Activated T-cell treated with anti-CD3 and anti-CD28 coated beads, Interleukin-2, amount 50 U/mL, for 72 hours (primary cell): ENCODE results near the gene NAXD. TPM values are rescaled to one million over a fixed set of nuclear protein-coding genes. Genes with fewer than 3 reads are reported as not detected.

ENCODE experiments used
- ATAC-seq, 2 donors: fragments of 150-1000 bp; cut with Tn5 transposase; replicated peaks in 1 of 2; 2 replicates each; pipeline ENCODE4 v1.10.0; 2021; ENCODE audit warnings: moderate library complexity in 2 of 2, mild to moderate bottlenecking in 1 of 2
- DNase-seq, 2 donors: peaks; one replicate each; pipeline ENCODE4 v3.0.0; 2021 to 2022; ENCODE audit warnings: mixed read lengths in 1 of 2
- H3K27ac Mint-ChIP-seq: one replicate; pipeline ENCODE4 v1.8.0; 2022; ENCODE audit warnings: mild to moderate bottlenecking, moderate library complexity, mixed read lengths
- H3K27me3 Mint-ChIP-seq: one replicate; pipeline ENCODE4 v1.8.0; 2022; ENCODE audit warnings: low read depth, mixed read lengths
- H3K36me3 Mint-ChIP-seq, 2 donors: one replicate each; pipeline ENCODE4 v1.8.0; 2022; ENCODE audit warnings: mixed read lengths in 2 of 2, mild to moderate bottlenecking in 1 of 2; ENCODE audit not compliant: insufficient read depth in 2 of 2
- H3K4me1 Mint-ChIP-seq: one replicate; pipeline ENCODE4 v1.8.0; 2022; ENCODE audit warnings: low read depth, mixed read lengths
- H3K4me3 Mint-ChIP-seq, 2 donors: one replicate each; pipeline ENCODE4 v1.8.0; 2022; ENCODE audit warnings: mild to moderate bottlenecking in 2 of 2, mixed read lengths in 2 of 2, moderate library complexity in 2 of 2
- H3K9me3 Mint-ChIP-seq, 2 donors: one replicate each; pipeline ENCODE4 v1.8.0; 2022; ENCODE audit warnings: mixed read lengths in 2 of 2
- total RNA-seq, 2 donors: library from RNA; stranded (reverse); gene quantifications; one replicate each; pipeline ENCODE4 v1.2.3, GENCODE V29; 2022

Gene NAXD
- total RNA-seq, 2 donors from 2014 or later: 27.4 to 29.4 TPM

DNA sequence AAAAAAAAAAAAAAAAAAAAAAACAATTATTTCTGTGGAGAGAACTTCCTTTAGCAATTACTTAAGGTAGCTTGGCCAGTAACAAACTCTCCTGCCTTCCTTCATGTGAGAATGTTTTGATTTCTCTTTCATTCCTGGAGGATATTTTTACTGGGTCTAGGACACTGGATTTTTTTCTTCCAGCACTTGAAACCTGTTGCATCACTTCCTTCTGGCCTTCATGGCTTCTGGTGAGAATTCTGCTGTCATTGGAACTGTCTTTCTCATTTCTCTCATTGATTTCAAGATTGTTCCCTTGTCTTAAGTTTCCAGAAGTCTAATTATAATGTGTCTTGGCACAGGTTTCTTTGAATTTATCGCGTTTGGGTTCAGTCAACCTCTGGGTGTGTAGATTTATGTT lies 34.5 kb upstream of the NAXD start:
- no peak overlapping the region for H3K4me3 Mint-ChIP-seq
- ATAC-seq (no peak), DNase-seq (no peak)
- H3K27ac Mint-ChIP-seq: no peak overlapping the region
- H3K36me3 Mint-ChIP-seq: no peaks in the 10 kb centered on the region
- H3K9me3 Mint-ChIP-seq: no peaks in the 10 kb centered on the region
- peaks cover 12% of the 10 kb centered on the region for H3K4me1 Mint-ChIP-seq
- peaks cover 62% of the 10 kb centered on the region for H3K27me3 Mint-ChIP-seq

GRCh38 chr13:110581506-110582185 lies 33.7 kb upstream of the NAXD start:
- ATAC-seq: no peak
- peaks cover 57% of the 10 kb centered on the region for H3K27me3 Mint-ChIP-seq
- peaks cover 7% of the 10 kb centered on the region for H3K4me1 Mint-ChIP-seq

DNA sequence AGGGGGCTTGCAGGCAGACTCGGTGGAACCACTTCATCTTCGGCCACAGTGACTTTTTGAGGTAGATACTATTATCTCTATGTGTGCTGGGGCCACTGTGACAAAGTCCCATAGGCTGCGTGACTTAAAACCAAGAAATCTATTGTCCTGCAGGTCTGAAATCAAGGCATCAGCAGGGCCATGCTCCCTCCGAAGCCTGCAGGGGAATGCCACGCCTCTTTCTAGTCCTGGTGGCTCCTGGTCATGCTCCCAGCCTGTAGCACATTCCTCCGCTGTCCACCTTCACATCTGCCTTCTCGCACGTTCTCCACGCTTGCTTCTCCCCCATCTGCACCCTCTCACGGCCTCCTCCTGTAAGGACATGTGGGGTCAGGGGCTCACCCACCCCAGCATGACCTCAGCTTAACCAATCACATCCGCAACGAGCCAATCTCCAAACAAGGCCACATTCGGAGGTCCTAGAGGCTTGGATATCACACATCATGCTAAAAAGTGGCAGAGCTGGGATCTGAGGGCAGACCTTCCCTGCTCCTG lies 32.9 kb upstream of the NAXD start:
- H3K27me3 Mint-ChIP-seq: peaks cover 49% of the 10 kb centered on the region
- H3K4me3 Mint-ChIP-seq: no peak overlapping the region
- no peaks in the 10 kb centered on the region for H3K36me3 Mint-ChIP-seq

More at GRCh38 chr13:110581506-110582185, 33.7 kb upstream of the NAXD start:
- Mint-ChIP-seq H3K27ac (peak overlapping the region; percentile 85), H3K36me3 (no peaks in the 10 kb centered on the region), H3K9me3 (no peaks in the 10 kb centered on the region), H3K4me3 (no peak overlapping the region)
- DNase-seq: no peak

GRCh38 chr13:110583178-110583865 lies 32.0 kb upstream of the NAXD start:
- no peaks in the 10 kb centered on the region for H3K9me3 Mint-ChIP-seq
- peaks cover 40% of the 10 kb centered on the region for H3K27me3 Mint-ChIP-seq

More for the DNA sequence above, 32.9 kb upstream of the NAXD start:
- ATAC-seq: no peak
- DNase-seq: no peak
- H3K9me3 Mint-ChIP-seq: no peaks in the 10 kb centered on the region
- H3K4me1 Mint-ChIP-seq: peaks cover 7% of the 10 kb centered on the region
- H3K27ac Mint-ChIP-seq: no peak overlapping the region

GRCh38 chr13:110589793-110590390 lies 25.5 kb upstream of the NAXD start:
- no peaks in the 10 kb centered on the region for H3K4me1 Mint-ChIP-seq
- H3K4me3 Mint-ChIP-seq: no peak overlapping the region
- DNase-seq: no peak
- H3K27ac Mint-ChIP-seq: no peak overlapping the region
- no peaks in the 10 kb centered on the region for H3K36me3 Mint-ChIP-seq
- H3K9me3 Mint-ChIP-seq: no peaks in the 10 kb centered on the region
- H3K27me3 Mint-ChIP-seq: peaks cover 8% of the 10 kb centered on the region
- ATAC-seq: no peak

More at GRCh38 chr13:110583178-110583865, 32.0 kb upstream of the NAXD start:
- Mint-ChIP-seq H3K27ac (no peak overlapping the region), H3K4me3 (no peak overlapping the region), H3K4me1 (peaks cover 7% of the 10 kb centered on the region), H3K36me3 (no peaks in the 10 kb centered on the region)
- no peak for ATAC-seq
- no peak for DNase-seq

GRCh38 chr13:110590577-110590976 lies 24.8 kb upstream of the NAXD start:
- peaks cover 1% of the 10 kb centered on the region for H3K27me3 Mint-ChIP-seq
- no peak overlapping the region for H3K27ac Mint-ChIP-seq
- no peak for ATAC-seq
- H3K9me3 Mint-ChIP-seq: no peaks in the 10 kb centered on the region
- no peaks in the 10 kb centered on the region for H3K4me1 Mint-ChIP-seq
- no peak for DNase-seq
- H3K4me3 Mint-ChIP-seq: no peak overlapping the region
- H3K36me3 Mint-ChIP-seq: no peaks in the 10 kb centered on the region

GRCh38 chr13:110592665-110593064 lies 22.7 kb upstream of the NAXD start:
- no peaks in the 10 kb centered on the region for H3K4me1 Mint-ChIP-seq
- DNase-seq: no peak
- H3K36me3 Mint-ChIP-seq: no peaks in the 10 kb centered on the region
- peaks cover 5% of the 10 kb centered on the region for H3K27me3 Mint-ChIP-seq
- H3K4me3 Mint-ChIP-seq: no peak overlapping the region
- H3K9me3 Mint-ChIP-seq: no peaks in the 10 kb centered on the region
- no peak overlapping the region for H3K27ac Mint-ChIP-seq
- ATAC-seq: no peak

DNA sequence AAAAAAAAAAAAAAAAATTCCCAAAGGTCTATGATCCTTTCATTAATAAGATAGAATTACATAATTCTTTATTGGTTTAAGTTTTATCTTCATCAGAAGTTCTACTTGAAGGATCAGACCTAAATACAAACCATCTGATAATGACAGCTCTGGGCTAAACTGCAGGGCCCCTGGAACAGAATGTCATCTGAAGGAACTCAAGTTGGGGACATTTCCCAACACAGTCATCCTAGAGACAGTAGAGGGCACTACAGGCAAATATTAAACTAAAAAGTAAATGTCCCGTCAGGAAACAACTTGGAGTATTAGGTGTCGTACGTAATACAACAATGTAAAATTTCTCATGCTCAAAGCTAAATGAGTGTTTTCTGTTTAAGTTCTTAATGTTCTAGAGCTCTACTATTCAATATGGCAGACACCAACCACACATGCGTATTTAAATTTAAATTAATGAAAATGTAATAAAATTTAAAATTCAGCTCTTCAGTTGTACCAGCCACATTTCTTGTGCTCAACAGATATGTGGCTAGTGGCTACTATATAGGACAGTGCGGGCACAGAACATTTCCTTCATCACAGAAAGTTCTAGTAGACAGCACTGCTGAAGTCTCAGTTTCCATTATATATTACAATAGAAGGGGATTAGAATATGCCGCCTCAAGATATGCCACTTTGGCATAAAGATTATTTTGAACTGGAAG lies 21.8 kb upstream of the NAXD start:
- Mint-ChIP-seq H3K4me3 (no peak overlapping the region), H3K9me3 (no peaks in the 10 kb centered on the region), H3K27ac (no peak overlapping the region), H3K27me3 (peaks cover 5% of the 10 kb centered on the region), H3K36me3 (no peaks in the 10 kb centered on the region), H3K4me1 (no peaks in the 10 kb centered on the region)
- peak; percentile 54 to 71 for ATAC-seq
- DNase-seq: peak in 1 of 2 donors; percentile 13

- Mint-ChIP-seq H3K4me3 (no peak overlapping the region), H3K36me3 (no peaks in the 10 kb centered on the region), H3K4me1 (no peaks in the 10 kb centered on the region), H3K27me3 (peaks cover 5% of the 10 kb centered on the region), H3K9me3 (no peaks in the 10 kb centered on the region), H3K27ac (no peak overlapping the region)
- no peak for ATAC-seq
- DNase-seq: no peak
Observed at GRCh38 chr13:110597041-110597689, 18.2 kb upstream of the NAXD start.

DNA sequence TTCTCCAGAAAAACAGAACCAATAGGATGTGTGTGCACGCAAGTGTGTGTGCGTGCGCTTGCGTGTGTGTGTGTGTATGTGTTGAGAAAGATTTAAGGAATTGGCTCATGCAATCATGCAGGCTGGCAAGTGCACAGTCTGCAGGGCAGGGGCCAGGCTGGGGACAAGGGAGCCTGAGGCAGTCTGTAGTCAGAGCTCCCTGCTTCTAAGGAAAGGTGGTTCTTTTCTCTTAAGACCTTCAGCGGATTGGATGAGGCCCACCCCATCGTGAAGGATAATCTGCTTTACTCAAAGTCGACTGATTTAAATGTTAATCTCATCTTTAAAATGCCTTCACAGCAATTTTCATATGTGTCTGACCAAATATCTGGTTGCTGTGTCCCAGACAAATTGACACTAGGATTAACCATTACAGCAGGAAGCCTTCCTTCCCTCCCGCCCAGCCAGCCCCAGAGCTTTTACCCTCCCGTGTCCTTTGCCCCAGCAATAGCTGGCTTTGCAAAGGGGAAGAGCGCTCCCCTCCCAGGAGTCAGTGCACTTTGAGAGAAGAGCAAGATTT lies 15.0 kb upstream of the NAXD start:
- no peaks in the 10 kb centered on the region for H3K36me3 Mint-ChIP-seq
- peaks cover 18% of the 10 kb centered on the region for H3K27me3 Mint-ChIP-seq
- H3K9me3 Mint-ChIP-seq: no peaks in the 10 kb centered on the region
- DNase-seq: no peak
- no peak overlapping the region for H3K4me3 Mint-ChIP-seq
- H3K27ac Mint-ChIP-seq: no peak overlapping the region
- no peak for ATAC-seq
- H3K4me1 Mint-ChIP-seq: no peaks in the 10 kb centered on the region

- DNase-seq (no peak), ATAC-seq (no peak)
- H3K4me3 Mint-ChIP-seq: no peak overlapping the region
- no peak overlapping the region for H3K27ac Mint-ChIP-seq
- no peaks in the 10 kb centered on the region for H3K9me3 Mint-ChIP-seq
- no peaks in the 10 kb centered on the region for H3K4me1 Mint-ChIP-seq
- H3K36me3 Mint-ChIP-seq: no peaks in the 10 kb centered on the region
- H3K27me3 Mint-ChIP-seq: peaks cover 18% of the 10 kb centered on the region
Observed at GRCh38 chr13:110600980-110601379, 14.4 kb upstream of the NAXD start.

- peaks cover 0 to 2% of the 10 kb centered on the region in 2 donors for H3K36me3 Mint-ChIP-seq
- DNase-seq (no peak), ATAC-seq (no peak)
- peaks cover 13% of the 10 kb centered on the region for H3K27me3 Mint-ChIP-seq
- H3K4me1 Mint-ChIP-seq: no peaks in the 10 kb centered on the region
- no peaks in the 10 kb centered on the region for H3K9me3 Mint-ChIP-seq
- H3K4me3 Mint-ChIP-seq: no peak overlapping the region
- no peak overlapping the region for H3K27ac Mint-ChIP-seq
Observed at GRCh38 chr13:110605132-110605531, 10.2 kb upstream of the NAXD start.
